Stimulated activated CD4-positive, alpha-beta T cell treated with anti-CD3 and anti-CD28 coated beads, Interleukin-2, amount 100 ng/mL, for 24 hours (primary cell): Measurements from ENCODE around the gene ITPR1.

Experiments
- DNase-seq, 2 donors: peaks; one replicate each; pipeline ENCODE4 v3.0.0-alpha.2; 2020

Gene ITPR1

GRCh38 chr3:4655145-4656045, 162.2 kb downstream of the ITPR1 start:
- DNase-seq: no peak

GRCh38 chr3:4656059-4656458, 162.9 kb downstream of the ITPR1 start:
- no peak for DNase-seq

- DNase-seq: no peak
These were observed 163.6 kb downstream of the ITPR1 start for GRCh38 chr3:4656626-4657328.

- DNase-seq: no peak
These were observed 167.8 kb downstream of the ITPR1 start for GRCh38 chr3:4660936-4661335.

DNA sequence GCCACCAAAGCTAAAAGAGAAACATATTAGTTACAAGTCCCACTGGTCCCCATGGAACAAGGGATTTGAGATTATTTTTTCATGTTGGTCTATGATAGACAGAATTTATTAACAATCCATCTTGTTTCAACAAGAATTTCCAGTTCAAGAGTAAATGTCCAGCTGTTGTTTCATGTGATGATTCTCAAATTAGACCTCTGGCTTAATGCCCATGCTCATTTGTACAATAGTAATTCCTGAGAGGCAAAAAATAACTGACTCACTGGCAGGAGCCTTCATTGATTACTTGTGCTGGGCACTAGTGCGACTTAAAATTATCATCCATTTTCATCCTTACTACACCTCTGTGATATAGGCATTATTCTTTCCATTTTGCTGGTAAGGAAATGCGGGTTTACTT, 171.3 kb downstream of the ITPR1 start:
- DNase-seq: no peak

DNA sequence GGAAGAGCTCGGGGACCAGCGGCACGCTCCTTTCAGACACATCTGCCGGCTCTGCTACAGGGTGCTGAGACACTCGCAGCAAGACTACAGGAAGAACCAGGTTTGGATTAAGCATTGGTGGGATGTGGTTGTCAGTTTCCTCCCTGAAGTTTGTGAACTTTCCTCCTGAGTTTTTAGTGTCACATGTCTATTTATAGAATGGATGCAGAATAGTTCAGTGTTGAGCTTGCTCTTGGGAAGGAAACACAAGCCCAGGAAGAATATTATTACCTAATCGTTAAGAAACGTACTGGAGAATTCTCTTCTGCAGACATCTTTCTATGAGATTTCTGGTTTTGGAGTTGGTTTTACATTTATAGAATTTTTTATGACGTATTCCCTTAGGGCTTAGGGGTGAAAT, 172.0 kb downstream of the ITPR1 start:
- no peak for DNase-seq

DNA sequence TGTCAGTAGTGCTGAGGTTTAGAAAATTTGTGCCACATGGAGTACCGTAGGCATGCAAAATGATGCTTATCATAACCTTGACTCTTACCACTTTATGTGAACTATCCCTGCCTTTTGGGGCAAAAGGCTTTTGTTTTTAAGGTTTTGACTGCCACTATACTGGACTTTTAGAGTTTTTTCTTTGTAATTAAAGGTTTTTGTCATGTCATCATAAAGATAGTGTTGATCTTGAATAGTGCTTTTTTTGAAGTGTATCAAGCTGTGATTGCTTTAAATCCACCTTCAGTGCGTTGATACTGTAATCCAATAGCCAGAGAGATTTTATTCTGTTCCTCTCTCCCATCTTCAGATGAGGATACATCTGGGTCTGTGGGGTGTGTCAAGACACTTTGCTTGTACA, 172.9 kb downstream of the ITPR1 start:
- DNase-seq: no peak

- no peak for DNase-seq
These were observed 177.2 kb downstream of the ITPR1 start for GRCh38 chr3:4670352-4670751.

DNA sequence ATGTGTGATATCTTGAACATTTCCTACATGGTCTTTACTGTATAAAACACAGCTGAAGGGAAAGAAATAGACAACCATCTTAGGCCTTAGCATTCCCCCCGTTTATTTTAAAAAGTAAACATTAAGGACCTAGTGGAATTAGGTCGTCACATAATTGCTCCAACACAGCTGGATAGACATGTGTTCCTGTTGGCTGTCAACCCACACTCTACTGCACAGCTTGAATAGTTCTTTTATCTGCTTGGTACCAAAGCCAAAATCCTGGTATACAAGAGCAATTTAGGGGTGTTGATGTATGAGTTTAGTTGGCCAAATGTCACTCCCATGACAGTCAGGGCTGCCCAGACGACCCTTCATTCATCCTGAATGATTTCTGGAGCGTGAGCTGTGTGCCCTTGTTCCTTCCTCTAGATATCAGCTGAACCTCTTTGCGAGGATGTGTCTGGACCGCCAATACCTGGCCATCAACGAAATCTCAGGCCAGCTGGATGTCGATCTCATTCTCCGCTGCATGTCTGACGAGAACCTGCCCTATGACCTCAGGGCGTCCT, 179.7 kb downstream of the ITPR1 start:
- no peak for DNase-seq

GRCh38 chr3:4674216-4674615, 181.1 kb downstream of the ITPR1 start:
- no peak for DNase-seq

GRCh38 chr3:4675704-4676103, 182.6 kb downstream of the ITPR1 start:
- DNase-seq: no peak

GRCh38 chr3:4678320-4678719, 185.2 kb downstream of the ITPR1 start:
- DNase-seq: no peak

DNA sequence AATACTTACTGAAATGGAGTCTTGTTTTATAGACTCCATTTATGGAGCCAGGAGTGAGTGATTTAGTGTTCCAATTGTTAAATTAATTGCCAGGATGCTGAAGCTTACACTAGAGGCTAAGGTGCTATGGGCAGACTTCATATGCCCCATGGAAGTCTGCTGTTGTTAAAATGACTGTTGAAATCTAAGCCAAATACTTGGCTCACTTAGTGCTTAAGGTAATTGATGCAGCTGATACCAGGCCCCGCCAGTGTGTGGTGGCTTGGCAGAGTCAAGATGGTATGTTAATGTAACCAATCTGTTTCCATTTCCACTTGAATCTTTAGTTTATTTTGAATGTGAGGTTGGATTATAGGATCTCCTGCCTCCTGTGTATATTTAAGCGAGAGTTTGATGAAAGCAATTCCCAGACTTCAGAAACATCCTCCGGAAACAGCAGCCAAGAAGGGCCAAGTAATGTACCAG, 187.1 kb downstream of the ITPR1 start:
- no peak for DNase-seq

- DNase-seq: no peak
These were observed 187.7 kb downstream of the ITPR1 start for GRCh38 chr3:4680871-4681300.

GRCh38 chr3:4681301-4681700, 188.2 kb downstream of the ITPR1 start:
- no peak for DNase-seq

GRCh38 chr3:4684117-4684516, 191.0 kb downstream of the ITPR1 start:
- DNase-seq: no peak

- no peak for DNase-seq
These were observed 191.8 kb downstream of the ITPR1 start for GRCh38 chr3:4684976-4685375.

DNA sequence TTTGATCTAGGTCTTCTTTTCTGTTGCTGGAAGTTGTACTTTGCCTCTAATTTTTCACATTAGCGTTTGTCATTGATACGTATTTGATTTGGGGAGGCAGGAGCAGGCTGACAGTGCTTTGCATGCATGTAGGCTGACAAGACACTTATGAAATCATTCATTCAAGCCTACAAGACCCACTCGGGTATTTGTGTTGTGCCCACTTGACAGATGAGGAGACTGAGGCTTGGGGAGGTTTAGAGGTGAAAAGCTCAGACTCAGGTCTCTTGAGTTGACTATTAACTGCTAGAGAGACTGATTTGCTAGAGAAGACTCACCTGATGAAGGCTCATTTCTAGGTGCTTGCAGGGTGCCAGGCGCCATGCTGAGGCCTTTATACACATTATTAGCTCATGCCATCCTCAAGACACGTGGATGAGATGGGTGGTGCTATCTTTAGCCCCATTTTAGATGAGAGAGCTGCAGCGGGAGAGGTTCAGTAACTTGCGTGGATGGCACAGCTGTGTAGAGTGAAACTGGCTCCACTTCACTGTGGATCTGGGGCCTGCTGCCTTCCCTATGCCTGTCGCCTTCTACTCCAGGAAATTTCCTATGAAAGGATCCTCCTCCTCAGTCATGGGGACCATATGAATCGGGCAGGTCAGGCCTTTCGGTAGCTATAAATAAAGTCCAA, 192.7 kb downstream of the ITPR1 start:
- DNase-seq: no peak

GRCh38 chr3:4686619-4687018, 193.5 kb downstream of the ITPR1 start:
- no peak for DNase-seq

GRCh38 chr3:4687167-4687566, 194.0 kb downstream of the ITPR1 start:
- no peak for DNase-seq

DNA sequence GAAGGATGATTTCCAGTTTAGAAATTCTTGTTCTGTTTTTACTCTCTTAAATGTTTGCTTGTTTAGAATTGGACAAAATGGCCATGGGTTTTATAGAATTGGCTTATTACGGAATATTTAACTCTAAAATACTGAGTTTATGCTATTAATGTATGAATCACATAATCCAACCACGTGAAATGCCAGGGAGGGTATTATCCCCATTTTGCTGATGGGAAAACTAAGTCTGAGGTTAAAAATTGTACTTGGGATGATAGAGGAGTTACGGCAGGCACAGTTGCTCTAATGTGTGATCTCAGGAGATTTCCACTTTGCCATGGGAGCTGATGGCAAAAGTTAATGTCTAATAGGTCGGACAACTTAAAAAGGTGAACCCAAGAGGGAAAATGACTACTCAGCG, 194.4 kb downstream of the ITPR1 start:
- no peak for DNase-seq

DNA sequence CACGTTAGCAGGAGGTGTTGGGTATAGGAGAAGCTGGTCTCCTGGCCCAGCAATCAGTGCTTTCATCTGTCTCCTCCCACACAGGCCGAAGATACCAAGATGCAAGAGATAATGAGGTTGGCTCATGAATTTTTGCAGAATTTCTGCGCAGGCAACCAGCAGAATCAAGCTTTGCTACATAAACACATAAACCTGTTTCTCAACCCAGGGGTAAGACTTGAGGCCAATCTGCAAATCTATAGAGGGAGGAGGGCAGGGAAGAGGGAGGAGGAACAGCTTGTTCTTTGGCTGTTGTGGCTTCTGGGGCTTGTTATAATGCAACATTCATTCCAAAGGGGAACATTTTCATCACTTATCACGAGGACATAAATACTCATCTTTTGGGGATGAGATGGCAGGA, 195.3 kb downstream of the ITPR1 start:
- no peak for DNase-seq

DNA sequence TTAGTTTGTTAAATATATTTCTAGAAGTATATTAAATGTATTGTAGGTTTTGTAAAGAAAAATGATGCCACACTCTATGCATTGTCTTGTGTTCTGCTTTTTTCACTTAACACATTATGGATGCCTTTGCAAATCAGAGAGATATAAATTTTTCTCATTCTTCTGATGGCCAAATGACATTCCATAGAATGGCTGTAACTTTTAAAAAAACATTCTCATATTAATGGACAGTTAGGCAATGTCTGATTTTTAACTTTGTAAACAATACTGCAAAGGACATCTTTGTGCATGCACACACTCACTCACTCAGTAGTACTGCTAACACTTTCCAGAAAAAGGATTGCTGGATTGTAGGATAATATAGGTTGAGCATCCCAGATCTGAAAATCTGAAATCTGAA, 195.9 kb downstream of the ITPR1 start:
- DNase-seq: no peak
